A673 (cell line): ENCODE data around the gene HOATZ. TPM values are rescaled to one million over a fixed set of nuclear protein-coding genes. Genes with fewer than 3 reads are reported as not detected.

Source experiments
- BruUV-seq: library from RNA; stranded (reverse); fragments of 400-500 nt; replicated peaks from 2 replicates; lab custom pipeline; 2021; lab: Mats Ljungman, UMichigan
- CTCF ChIA-PET: fragments of 300-600 bp; sonication (Branson Sonifier 250); formaldehyde crosslinking; loops from one replicate; lab custom pipeline; 2022; ENCODE audit warnings: antibody characterized with exemption; lab: Charles Lee
- POLR2A ChIA-PET: fragments of 300-600 bp; sonication (Branson Sonifier 250); formaldehyde crosslinking; loops from one replicate; lab custom pipeline; 2022; ENCODE audit warnings: antibody characterized with exemption; ENCODE audit not compliant: low non-redundant PET; lab: Charles Lee
- DNase-seq: peaks from one replicate; pipeline ENCODE4 v3.0.0-alpha.2; 2015; ENCODE audit warnings: low spot score
- H3K27ac ChIP-seq: fragments of 200-600 bp; sonication (generic); 2 replicates; pipeline ENCODE4 v1.5.1; 2016; ENCODE audit warnings: mixed run types, low read depth, mild to moderate bottlenecking, mixed read lengths, antibody characterized with exemption, low read length; ENCODE audit not compliant: poor library complexity, severe bottlenecking
- H3K27me3 ChIP-seq: fragments of 200-600 bp; sonication (generic); replicated peaks from 2 replicates; pipeline ENCODE4 v1.6.1; 2017; ENCODE audit warnings: mixed run types, low read depth, mild to moderate bottlenecking, mixed read lengths, antibody characterized with exemption, low read length; ENCODE audit not compliant: insufficient read depth, poor library complexity
- H3K36me3 ChIP-seq: fragments of 200-600 bp; sonication (generic); 2 replicates; pipeline ENCODE4 v1.6.1; 2016; ENCODE audit warnings: mixed run types, mild to moderate bottlenecking, mixed read lengths, antibody characterized with exemption, low read length; ENCODE audit not compliant: insufficient read depth, poor library complexity, severe bottlenecking
- H3K4me1 ChIP-seq: fragments of 200-600 bp; sonication (generic); 2 replicates; pipeline ENCODE4 v1.6.1; 2017; ENCODE audit warnings: mixed run types, mild to moderate bottlenecking, mixed read lengths, antibody characterized with exemption, low read length; ENCODE audit not compliant: insufficient read depth, poor library complexity, severe bottlenecking
- H3K4me3 ChIP-seq: fragments of 200-600 bp; sonication (generic); 2 replicates; pipeline ENCODE4 v1.5.1; 2016; ENCODE audit warnings: low read depth, mixed run types, mild to moderate bottlenecking, mixed read lengths, low read length; ENCODE audit not compliant: poor library complexity, severe bottlenecking
- H3K9me3 ChIP-seq: fragments of 200-600 bp; sonication (generic); 2 replicates; pipeline ENCODE4 v1.6.1; 2016; ENCODE audit warnings: mixed run types, low read depth, mild to moderate bottlenecking, mixed read lengths, antibody characterized with exemption, low read length; ENCODE audit not compliant: poor library complexity, severe bottlenecking
- EZH2 ChIP-seq: fragments of 200-600 bp; sonication (generic); IDR thresholded peaks from 2 replicates; pipeline ENCODE4 v1.6.1; 2017; ENCODE audit warnings: borderline replicate concordance, low read depth, mild to moderate bottlenecking, mixed read lengths, antibody characterized with exemption, low read length; ENCODE audit not compliant: poor library complexity, severe bottlenecking
- intact Hi-C: fragments of 100-400 bp; cut with micrococcal nuclease; formaldehyde crosslinking; loops from one replicate; pipeline ENCODE4 v1.10.0; 2022; ENCODE audit not compliant: unreplicated experiment
- total RNA-seq: library from RNA; stranded (reverse); gene quantifications from 2 replicates; pipeline ENCODE4 v1.2.3, GENCODE V29; 2021
- TF ChIP-seq, protein P1 (sequence below): fragments of 300-800, 200-600 bp; sonication (generic); conservative IDR thresholded peaks from 2 replicates; pipeline ENCODE4 v1.5.1; 2017; ENCODE audit warnings: low read depth, mild to moderate bottlenecking, antibody characterized with exemption, low read length, moderate library complexity, mixed read lengths

Gene HOATZ
- total RNA-seq, 1 experiment from 2014 or later: 0.58 TPM

GRCh38 chr11:111469200-111469599 lies 45.4 kb upstream of the HOATZ start:
- H3K27ac ChIP-seq: no peak overlapping the region
- no peaks in the 10 kb centered on the region for H3K27me3 ChIP-seq
- no peak overlapping the region for H3K4me3 ChIP-seq
- intact Hi-C loops: no loop called here
- CTCF ChIA-PET: no interaction called here
- DNase-seq: no peak
- H3K36me3 ChIP-seq: no peaks in the 10 kb centered on the region
- H3K4me1 ChIP-seq: no peaks in the 10 kb centered on the region
- POLR2A ChIA-PET: no interaction called here
- no peaks in the 10 kb centered on the region for H3K9me3 ChIP-seq
- TF ChIP-seq EZH2: no peak
- TF ChIP-seq, protein P1, sequence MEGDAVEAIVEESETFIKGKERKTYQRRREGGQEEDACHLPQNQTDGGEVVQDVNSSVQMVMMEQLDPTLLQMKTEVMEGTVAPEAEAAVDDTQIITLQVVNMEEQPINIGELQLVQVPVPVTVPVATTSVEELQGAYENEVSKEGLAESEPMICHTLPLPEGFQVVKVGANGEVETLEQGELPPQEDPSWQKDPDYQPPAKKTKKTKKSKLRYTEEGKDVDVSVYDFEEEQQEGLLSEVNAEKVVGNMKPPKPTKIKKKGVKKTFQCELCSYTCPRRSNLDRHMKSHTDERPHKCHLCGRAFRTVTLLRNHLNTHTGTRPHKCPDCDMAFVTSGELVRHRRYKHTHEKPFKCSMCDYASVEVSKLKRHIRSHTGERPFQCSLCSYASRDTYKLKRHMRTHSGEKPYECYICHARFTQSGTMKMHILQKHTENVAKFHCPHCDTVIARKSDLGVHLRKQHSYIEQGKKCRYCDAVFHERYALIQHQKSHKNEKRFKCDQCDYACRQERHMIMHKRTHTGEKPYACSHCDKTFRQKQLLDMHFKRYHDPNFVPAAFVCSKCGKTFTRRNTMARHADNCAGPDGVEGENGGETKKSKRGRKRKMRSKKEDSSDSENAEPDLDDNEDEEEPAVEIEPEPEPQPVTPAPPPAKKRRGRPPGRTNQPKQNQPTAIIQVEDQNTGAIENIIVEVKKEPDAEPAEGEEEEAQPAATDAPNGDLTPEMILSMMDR: no peak
- BruUV-seq: no TSS peak

- TF ChIP-seq, protein P1: no peak
- TF ChIP-seq EZH2: no peak
- Histone ChIP-seq H3K4me3 (no peak overlapping the region), H3K27ac (no peak overlapping the region), H3K27me3 (no peaks in the 10 kb centered on the region), H3K4me1 (peaks cover 8% of the 10 kb centered on the region), H3K9me3 (no peaks in the 10 kb centered on the region), H3K36me3 (no peaks in the 10 kb centered on the region)
- ChIA-PET CTCF (no interaction called here), POLR2A (no interaction called here)
- intact Hi-C loops: no loop called here
- BruUV-seq: no TSS peak
- DNase-seq: no peak
Observed at GRCh38 chr11:111472228-111472627, 42.4 kb upstream of the HOATZ start.

GRCh38 chr11:111474432-111474831 lies 40.1 kb upstream of the HOATZ start:
- no TSS peak for BruUV-seq
- CTCF ChIA-PET: interaction anchor here (0.6 kb wide), 1 partner anchor 11 kb away, joined by 3 read pairs; no protein-coding TSS in a partner anchor
- POLR2A ChIA-PET: interaction anchor here (0.6 kb wide), 1 partner anchor 910 kb away, joined by 4 read pairs; no protein-coding TSS in a partner anchor

More at GRCh38 chr11:111474432-111474831, 40.1 kb upstream of the HOATZ start:
- intact Hi-C loops: no loop called here
- Histone ChIP-seq H3K9me3 (no peaks in the 10 kb centered on the region), H3K4me3 (no peak overlapping the region), H3K4me1 (peaks cover 8% of the 10 kb centered on the region), H3K27ac (no peak overlapping the region), H3K36me3 (no peaks in the 10 kb centered on the region), H3K27me3 (no peaks in the 10 kb centered on the region)
- DNase-seq: no peak
- TF ChIP-seq, protein P1: no peak
